HG02981 (cell line): ENCODE measurements around the gene CDH24.
A peak's percentile ranks its signal among the peaks of the same experiment; 100 is the strongest.

Experiments used
- ATAC-seq: cut with Tn5 transposase; IDR thresholded peaks from one replicate; pipeline ENCODE4 v1.9.1; 2021; ENCODE audit warnings: mild to moderate bottlenecking, moderate library complexity; ENCODE audit not compliant: unreplicated experiment

CDH24 gene

GRCh38 chr14:23090254-23090636 is 32.9 kb upstream of the CDH24 start:
- ATAC-seq: no peak

- no peak for ATAC-seq
Observed at GRCh38 chr14:23089498-23090253, 32.4 kb upstream of the CDH24 start.

GRCh38 chr14:23086565-23086964 is 29.2 kb upstream of the CDH24 start:
- ATAC-seq: no peak

GRCh38 chr14:23085458-23085857 is 28.1 kb upstream of the CDH24 start:
- ATAC-seq: no peak

GRCh38 chr14:23080474-23080873 is 23.2 kb upstream of the CDH24 start:
- ATAC-seq: no peak

GRCh38 chr14:23079716-23080115 is 22.4 kb upstream of the CDH24 start:
- ATAC-seq: no peak

- no peak for ATAC-seq
Observed at GRCh38 chr14:23078692-23079116, 21.4 kb upstream of the CDH24 start.

- no peak for ATAC-seq
Observed at GRCh38 chr14:23077962-23078361, 20.6 kb upstream of the CDH24 start.

GRCh38 chr14:23076785-23077408 is 19.6 kb upstream of the CDH24 start:
- ATAC-seq: no peak

- no peak for ATAC-seq
Observed at GRCh38 chr14:23074906-23075305, 17.6 kb upstream of the CDH24 start.

- ATAC-seq: no peak
Observed at GRCh38 chr14:23071921-23072539, 14.7 kb upstream of the CDH24 start.

- ATAC-seq: peak; percentile 86
Observed at GRCh38 chr14:23071244-23071920, 14.1 kb upstream of the CDH24 start.

GRCh38 chr14:23070262-23071129 is 13.2 kb upstream of the CDH24 start:
- no peak for ATAC-seq

GRCh38 chr14:23069413-23069806 is 12.1 kb upstream of the CDH24 start:
- no peak for ATAC-seq

GRCh38 chr14:23068789-23069412 is 11.6 kb upstream of the CDH24 start:
- ATAC-seq: peak; percentile 65

- no peak for ATAC-seq
Observed at GRCh38 chr14:23067847-23068788, 10.8 kb upstream of the CDH24 start.

GRCh38 chr14:23066855-23067744 is 9.8 kb upstream of the CDH24 start:
- no peak for ATAC-seq

GRCh38 chr14:23066368-23066767 is 9.0 kb upstream of the CDH24 start:
- no peak for ATAC-seq
